Hepatic stellate cell (primary cell): ENCODE data around the gene GAL3ST1.

Experiments used
- DNase-seq: peaks from one replicate; pipeline ENCODE4 v3.0.0; 2011; ENCODE audit warnings: low spot score

Gene GAL3ST1

DNA sequence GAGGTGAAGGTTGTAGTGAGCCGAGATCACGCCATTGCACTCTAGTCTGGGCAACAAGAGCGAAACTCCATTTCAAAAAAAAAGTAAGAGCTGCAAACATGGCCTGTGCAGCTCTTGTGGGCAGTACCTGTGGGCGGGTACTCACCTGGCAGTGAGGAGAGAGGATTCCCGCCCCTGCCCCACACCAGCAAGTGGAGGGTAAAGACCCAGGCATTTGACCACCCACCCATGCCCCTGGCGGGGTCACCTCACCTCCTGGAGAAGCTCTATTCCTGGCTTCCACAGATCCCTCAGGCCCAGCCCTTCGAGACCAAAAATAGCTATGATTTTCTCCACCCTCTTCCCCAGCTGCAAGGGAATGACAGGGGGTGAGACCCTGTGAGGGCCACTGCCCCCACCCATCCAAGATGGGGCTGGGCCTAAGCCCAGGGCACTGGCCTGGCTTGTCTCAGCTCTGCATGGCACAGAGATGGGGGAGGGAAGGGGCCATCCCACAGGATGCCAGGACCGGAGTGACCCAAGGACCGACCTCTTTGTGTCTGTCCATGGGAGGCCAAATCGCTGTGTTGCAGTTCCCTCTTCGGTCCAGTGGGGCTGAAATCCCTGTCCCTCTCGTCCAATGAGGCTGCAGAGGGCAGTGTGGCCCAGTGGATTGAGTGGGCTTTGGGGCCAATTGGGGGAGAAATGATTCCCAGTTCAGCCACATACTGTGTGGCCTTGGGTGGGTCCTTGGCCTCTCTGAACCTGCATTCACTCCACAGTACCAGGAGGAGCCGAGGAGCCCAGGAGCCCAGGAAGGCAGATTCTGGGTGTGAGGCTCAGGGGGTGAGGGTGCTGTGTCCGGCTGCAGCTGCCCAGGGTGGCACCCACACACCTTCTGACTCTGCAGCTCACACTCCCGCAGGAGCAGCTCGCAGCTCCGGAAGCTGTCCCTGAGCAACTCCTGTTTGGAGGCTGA, 42.5 kb downstream of the GAL3ST1 start:
- DNase-seq, result no peak

DNA sequence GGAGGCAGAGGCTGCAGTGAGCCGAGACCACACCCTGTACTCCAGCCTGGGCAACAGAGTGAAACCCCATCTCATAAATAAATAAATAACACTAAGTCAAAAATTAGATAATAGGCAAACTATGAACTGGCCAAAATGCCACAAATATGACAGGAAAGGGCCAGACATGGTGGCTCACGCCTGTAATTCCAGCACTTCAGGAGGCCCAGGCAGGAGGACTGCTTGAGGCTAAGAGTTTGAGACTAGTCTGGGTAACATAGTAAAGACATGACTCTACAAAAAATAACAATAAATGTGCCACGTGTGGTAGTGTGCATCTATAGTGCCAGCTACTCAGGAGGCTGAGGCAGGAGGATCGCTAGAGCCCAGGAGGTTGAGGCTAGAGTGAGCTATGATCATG, 47.8 kb downstream of the GAL3ST1 start:
- no peak for DNase-seq

DNA sequence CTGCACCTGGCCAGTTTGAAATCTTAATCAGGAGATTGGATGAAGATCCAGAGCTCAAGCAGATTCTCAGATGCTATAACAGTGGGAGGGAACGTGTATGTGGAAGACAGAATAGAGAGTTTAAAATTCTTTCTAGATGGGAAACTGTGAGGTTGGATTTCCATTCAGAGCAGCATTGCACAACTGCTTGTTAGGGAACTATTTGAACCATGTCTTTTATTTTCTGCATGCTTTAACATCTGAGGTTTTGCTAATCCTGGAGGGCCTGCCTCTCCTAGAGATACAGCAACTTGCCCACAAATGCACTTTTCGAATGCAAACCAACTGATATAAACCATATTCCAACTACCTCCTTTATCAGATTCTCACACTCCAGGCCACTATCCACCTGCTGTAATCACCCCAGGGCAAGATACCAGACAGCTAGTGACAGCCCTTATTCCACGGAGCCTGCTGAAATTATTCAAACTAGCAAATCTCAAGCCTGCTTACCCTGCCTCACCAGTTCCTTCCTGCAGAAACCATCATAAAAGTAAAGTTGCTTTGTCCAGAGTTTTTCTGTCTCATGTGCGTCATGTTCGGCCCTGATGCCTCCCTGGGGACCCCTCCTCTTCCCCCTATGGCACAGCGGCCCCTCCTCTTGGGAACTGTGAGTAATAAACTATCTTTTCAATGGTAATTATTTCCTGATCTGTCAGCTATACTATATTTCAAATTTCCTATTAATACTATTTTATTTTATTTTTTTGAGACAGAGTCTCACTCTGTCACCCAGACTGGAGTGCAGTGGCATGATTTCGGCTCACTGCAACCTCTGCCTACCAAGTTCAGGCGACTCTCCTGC, 50.6 kb downstream of the GAL3ST1 start:
- DNase-seq, result no peak

DNA sequence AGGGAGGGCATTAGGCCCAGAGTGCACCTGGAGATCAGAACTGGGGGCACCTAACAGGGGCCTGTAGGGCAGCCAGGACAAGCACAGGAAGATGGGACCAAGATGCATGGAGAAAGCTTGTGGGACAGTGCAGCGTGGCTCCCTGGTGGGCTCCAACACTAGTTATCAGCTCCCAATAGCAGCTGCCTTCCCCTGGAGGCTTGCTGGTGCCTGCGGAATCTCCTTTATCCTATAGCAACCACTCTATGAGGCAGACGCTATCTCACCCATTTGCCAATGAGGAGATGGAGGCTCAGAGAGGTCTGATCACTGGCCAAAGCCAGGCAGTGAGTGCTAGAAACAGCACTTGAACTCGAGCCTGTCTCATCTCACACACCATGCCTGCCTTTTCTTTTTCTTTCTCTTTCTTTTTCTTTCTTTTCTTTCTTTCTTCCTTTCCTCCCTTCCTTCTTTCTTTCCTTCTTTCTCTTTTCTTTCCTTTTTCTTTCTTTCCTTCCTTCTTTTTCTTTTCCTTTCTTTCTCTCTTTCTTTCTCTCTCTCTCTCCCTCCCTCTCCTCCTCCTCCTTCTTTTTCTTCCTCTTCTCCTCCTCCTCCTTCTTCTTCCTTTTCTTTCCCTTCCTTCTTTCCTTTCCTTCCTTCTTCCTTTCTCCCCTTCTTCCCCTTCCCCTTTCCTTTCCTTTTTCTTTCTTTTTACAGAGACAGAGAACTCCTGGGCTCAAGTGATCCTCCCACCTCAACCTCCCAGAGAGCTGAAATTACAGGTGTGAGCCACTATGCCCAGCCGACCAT, 52.9 kb downstream of the GAL3ST1 start:
- no peak for DNase-seq

DNA sequence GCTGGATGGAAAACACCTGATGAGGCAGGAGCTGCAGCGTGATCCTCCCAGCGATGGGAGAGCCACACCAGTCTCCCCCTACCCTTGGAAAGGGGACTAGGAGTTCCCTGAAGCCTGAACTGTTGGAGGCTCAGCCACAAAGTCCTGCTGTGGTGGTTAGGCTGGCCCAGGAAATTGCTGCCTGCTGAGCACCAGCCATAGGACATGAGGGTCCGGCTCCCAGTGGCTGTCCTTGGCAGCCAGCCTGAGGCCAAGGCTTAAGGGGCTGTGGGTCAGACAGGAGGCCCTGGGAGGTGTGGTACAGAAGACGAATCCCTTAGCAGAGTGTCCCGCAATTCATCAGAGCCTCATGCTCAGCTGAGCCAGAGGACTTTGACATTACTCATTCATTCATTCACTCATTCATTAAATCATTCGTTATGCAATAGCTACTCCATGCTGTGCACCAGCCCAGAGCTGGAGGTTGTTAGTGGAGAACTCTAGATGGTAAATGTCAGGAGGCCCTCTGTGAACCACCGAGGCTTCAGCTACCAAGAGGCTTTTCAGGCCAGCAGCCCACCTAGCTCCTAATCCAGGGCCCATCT, 54.5 kb downstream of the GAL3ST1 start:
- DNase-seq, result no peak

DNA sequence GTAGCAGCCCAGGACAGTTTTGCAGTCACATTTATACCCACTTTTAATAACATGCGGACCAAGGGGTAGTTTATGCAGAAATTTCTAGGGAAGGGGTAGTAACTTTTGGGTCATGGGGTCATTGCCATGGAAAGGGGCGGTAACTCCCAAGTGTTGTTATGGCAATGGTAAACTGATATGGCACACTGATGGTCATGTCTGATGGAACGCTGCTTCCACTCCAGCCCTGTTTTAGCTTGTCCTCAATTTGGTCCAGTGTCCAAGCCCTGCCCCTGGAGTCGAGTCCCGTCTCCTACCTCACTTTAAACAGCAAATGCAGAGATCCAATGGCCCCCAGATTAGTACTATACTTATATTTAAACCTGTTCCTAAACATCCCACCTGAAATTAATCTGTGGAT, 57.7 kb downstream of the GAL3ST1 start:
- DNase-seq, result no peak

DNA sequence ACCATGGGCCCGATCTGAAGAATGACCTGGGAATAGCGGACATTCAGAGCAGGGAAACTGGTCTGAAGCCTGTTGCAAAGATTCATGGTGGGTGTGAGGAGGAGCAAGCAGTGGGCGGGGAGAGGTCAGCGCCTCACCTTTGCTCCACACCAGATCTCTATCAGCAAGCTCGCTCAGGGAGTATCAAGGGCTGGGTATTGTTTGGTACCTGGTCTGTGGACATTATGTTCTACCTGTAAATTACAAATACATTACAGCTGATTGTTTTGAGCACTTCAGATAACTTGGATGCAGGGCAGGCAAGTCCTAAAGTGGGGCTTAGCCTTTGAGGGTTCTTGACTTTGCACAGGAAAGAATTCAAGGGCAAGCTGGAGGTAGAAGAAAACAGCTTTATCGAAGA, 58.2 kb downstream of the GAL3ST1 start:
- no peak for DNase-seq

DNA sequence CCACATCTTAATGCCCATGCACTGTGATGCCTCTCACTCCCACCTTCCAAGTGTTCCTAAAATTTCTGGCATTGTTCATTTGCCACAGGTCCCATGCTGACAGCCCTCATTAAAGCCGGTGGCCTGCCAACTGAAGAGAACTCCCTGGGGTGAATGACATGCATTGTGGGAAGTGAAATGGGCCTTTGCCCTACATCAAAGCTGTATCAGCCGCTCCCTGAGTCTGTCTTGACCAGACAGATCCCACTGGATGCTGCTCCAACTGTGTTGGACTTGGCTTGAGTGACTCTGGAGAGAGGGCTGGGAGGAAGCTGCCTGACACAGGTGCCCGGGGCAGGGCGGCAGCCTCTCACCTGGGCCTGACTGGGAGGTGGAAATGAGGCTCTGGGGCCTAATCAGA, 60.2 kb downstream of the GAL3ST1 start:
- DNase-seq, result no peak

DNA sequence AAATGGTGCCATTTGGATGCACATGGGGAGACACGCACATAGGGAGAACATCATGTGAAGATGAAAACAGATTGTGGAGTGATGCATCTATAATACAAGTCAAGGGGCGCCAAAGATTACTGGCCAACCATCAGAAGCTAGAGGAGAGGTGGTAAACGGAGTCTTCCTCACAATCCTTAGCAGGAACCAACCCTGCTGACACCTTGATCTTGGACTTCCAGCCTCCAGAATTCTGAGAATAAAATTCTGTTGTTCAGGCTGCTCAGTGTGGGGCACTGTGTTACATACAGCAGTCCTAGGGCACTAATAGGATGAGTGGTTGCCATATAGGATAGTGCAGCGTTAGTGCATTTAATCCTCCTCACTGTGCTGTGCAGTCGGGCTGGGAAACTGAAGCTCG, 61.0 kb downstream of the GAL3ST1 start:
- DNase-seq, result no peak

DNA sequence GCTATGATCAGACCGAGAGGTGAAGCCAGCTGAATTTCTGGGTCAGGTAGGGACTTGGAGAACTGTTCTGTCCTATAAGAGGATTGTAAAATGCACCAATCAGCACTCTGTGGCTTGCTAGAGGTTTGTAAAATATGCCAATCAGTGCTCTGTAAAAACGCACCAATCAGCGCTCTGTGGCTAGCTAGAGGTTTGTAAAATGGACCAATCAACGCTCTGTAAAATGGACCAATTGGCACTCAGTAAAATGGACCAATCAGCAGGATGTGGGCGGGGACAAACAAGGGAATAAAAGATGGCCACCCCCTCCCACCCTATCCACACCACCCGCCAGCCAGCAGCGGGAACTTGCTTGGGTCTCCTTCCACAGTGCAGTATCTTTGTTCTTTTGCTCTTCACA, 62.6 kb downstream of the GAL3ST1 start:
- no peak for DNase-seq

DNA sequence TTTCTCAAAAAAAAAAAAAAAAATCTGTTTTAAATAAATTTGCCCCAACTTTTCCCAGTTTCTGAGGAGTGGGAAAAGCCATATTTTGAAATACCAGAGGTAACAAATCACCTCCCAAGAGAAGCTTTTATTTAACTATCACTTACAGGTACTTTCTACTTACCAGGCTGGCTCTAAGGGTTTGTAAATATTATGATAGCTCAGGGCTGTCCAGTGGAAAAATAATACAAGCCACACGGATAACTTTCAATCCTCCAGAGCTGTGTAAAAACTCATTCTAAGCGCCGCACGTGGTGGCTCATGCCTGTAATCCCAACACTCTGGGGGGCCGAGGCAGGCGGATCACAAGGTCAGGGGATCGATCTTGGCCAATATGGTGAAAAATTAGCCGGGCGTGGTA, 63.4 kb downstream of the GAL3ST1 start:
- no peak for DNase-seq

DNA sequence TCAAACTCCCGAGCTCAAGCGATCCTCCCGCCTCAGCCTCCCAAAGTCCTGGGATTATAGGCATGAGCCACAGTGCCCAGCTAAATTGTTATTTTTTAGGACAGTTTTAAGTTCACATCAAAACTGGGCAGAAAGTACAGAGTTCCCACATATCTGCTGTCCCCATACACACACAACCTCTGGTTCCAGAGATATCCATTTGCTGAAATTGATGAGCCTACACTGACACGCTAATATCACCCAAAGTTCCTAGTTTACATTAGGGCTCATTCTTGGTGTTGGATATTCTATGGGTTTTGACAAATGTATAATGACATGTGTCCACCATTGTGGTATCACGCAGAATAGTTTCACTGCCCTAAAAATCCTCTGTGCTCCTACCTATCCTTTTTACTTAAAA, 66.2 kb downstream of the GAL3ST1 start:
- DNase-seq, result no peak

DNA sequence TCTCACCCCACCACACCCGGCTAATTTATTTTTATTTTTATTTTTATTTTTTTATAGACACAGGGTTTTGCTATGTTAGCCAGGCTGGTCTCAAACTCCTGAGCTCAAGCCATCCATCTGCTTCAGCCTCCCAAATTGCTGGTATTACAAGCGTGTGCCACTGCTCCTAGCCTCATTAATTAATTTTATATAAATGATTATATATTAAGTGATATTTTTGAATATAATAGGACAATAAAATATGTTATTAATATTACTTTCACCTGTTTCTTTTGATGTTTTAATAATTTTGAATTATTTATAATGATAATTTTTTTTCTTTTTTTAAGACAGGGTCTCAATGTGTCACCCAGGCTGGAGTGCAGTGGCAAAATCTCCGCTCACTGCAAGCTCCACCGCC, 66.8 kb downstream of the GAL3ST1 start:
- no peak for DNase-seq

DNA sequence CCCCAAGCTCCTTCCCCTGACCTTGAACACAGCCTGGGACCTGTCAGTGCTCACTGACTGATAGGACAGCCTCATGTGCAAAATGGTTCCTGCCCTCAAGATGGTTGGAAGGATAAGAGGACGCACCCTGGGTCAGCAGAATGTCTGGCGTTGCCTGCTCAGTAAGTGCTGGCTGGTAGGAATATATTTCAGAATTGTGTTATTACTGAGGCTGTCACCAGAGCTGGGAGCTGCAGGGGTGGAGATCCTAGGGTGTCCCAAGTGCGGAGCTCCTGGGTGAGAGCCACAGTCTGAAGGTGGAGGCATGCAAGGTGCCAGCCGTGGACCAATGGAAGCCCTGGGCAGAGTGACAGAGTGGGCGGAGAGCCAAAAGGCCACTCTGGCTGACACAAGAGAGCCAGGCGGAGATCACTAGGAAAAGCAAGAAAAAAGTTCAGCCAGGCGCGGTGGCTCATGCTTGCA, 67.9 kb downstream of the GAL3ST1 start:
- no peak for DNase-seq
